Ovary (tissue), 9 donors: Measurements from ENCODE around the gene TBC1D7. TPM values are rescaled to one million over a fixed set of nuclear protein-coding genes. Genes with fewer than 3 reads are reported as not detected.

Source experiments
- DNase-seq, 5 donors: peaks; one replicate each; pipeline ENCODE4 v3.0.0-alpha.2; 2019 to 2020
- H3K27ac ChIP-seq, 2 donors: fragments of 200-600 bp; one replicate each; pipeline versions ENCODE4 v1.5.1 to v1.8.0; 2019 to 2022
- H3K27me3 ChIP-seq: fragments of 200-600 bp; one replicate; pipeline ENCODE4 v1.8.0; 2022
- H3K36me3 ChIP-seq: fragments of 200-600 bp; sonication (generic); one replicate; pipeline ENCODE4 v1.5.1; 2019
- H3K4me1 ChIP-seq: one replicate; pipeline ENCODE4 v1.8.1; 2013; ENCODE audit warnings: mild to moderate bottlenecking, moderate library complexity; ENCODE audit not compliant: insufficient read depth
- H3K4me3 ChIP-seq: fragments of 200-600 bp; sonication (generic); one replicate; pipeline ENCODE4 v1.5.1; 2017
- H3K9me3 ChIP-seq, 2 donors: fragments of 200-600 bp in 1 of 2; sonication (generic) in 1 of 2; one replicate each; pipeline versions ENCODE4 v1.5.1 to v1.8.1; 2013 to 2019; ENCODE audit warnings: mild to moderate bottlenecking in 1 of 2, moderate library complexity in 1 of 2
- EP300 ChIP-seq: sonication (generic); formaldehyde crosslinking; IDR thresholded peaks from one replicate; pipeline ENCODE4 v1.6.1; 2017; ENCODE audit warnings: antibody characterized with exemption
- POLR2A ChIP-seq: fragments of 450-650 bp; IDR thresholded peaks from one replicate; pipeline ENCODE4 v1.6.1; 2017; ENCODE audit warnings: antibody characterized with exemption, mild to moderate bottlenecking, moderate library complexity
- WGBS, 3 donors: extraction: QIAGEN DNeasy Blood & Tissue Kit in 1 of 3; methylation state at CpG; one replicate each; pipeline versions ENCODE4 v1.1.5 to v1.1.7; 2013 to 2017; 5-methylcytosine and 5-hydroxymethylcytosine counted together
- intact Hi-C, 4 donors: fragments of 100-400 bp; cut with DNase I; formaldehyde crosslinking; loops; one replicate each; pipeline versions ENCODE4 v1.11.0 to v1.15.1; 2022 to 2023
- polyA plus RNA-seq, 2 donors: library from polyadenylated mRNA; stranded (reverse); fragments of 200-250 nt in 1 of 2; fragments of 350-450 nt in 1 of 2; fragmentation: Illumina TruSeq in 1 of 2; extraction: RNeasy Lipid Tissue Mini Kit (QIAGEN cat#74804) in 1 of 2; gene quantifications; one replicate each; pipeline ENCODE4 v1.2.3, GENCODE V29; 2013 to 2014
- total RNA-seq, 7 donors: library from RNA; depleted of rRNA in 2 of 7; stranded (reverse); fragments of >200 nt in 2 of 7; fragmentation: NEBNext Ultra II Directional in 3 of 7; extraction: Animal tissue kit (Norgen Biotek cat#: 25700) in 3 of 7; gene quantifications; one replicate each; pipeline versions ENCODE4 v1.1.0 to v1.2.4, GENCODE V29; 2016 to 2023
- TF ChIP-seq, protein P1 (sequence below), 3 donors: fragments of 450-650 bp in 2 of 3; fragments of 200-600 bp in 1 of 3; IDR thresholded peaks; one replicate each; pipeline versions ENCODE4 v1.5.1 to v1.8.0; 2016 to 2022; ENCODE audit warnings: antibody characterized with exemption in 3 of 3, mild to moderate bottlenecking in 1 of 3
- donor health status: DM: no; HTN: no; CAD: no; lungs with moderate emphysema.
- donor health status: DM: no; HTN: no; CAD: no.
- donor health status: Bipolar disorder and iron deficiency.
- donor health status: DM: yes; HTN: yes; CAD: no.
- donor health status: DM: no; HTN: no; CAD: no.
- donor health status: DM: yes; HTN: yes; CAD: no.

TBC1D7 gene
- total and polyA plus RNA-seq, 9 donors = 4.7 to 11.9 (median 7.5) TPM

DNA sequence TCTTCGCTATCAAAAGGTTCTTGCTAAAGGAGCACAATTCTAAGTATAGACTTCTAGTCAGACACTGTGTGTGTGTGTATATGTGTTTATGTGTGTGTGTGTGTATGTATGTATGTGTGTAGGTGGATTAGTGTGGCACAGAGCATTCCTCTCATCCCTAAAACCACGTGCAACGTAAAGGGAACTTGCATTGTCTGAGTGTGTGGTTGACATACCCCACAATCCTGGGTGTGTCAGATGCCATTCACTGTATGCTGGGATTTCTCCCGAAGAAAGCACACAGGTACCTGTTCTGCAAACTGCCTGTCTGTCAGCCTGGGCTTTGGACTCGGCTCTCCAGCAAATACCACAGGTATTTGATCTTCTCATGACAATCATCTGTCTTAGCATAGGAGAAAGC, 42.3 kb upstream of the TBC1D7 start:
- no peak for TF ChIP-seq EP300
- no peak for TF ChIP-seq POLR2A
- TF ChIP-seq, protein P1, sequence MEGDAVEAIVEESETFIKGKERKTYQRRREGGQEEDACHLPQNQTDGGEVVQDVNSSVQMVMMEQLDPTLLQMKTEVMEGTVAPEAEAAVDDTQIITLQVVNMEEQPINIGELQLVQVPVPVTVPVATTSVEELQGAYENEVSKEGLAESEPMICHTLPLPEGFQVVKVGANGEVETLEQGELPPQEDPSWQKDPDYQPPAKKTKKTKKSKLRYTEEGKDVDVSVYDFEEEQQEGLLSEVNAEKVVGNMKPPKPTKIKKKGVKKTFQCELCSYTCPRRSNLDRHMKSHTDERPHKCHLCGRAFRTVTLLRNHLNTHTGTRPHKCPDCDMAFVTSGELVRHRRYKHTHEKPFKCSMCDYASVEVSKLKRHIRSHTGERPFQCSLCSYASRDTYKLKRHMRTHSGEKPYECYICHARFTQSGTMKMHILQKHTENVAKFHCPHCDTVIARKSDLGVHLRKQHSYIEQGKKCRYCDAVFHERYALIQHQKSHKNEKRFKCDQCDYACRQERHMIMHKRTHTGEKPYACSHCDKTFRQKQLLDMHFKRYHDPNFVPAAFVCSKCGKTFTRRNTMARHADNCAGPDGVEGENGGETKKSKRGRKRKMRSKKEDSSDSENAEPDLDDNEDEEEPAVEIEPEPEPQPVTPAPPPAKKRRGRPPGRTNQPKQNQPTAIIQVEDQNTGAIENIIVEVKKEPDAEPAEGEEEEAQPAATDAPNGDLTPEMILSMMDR (IDR thresholded peaks at IDR 0.05) = no peak
- Histone ChIP-seq H3K4me3 (no peak overlapping the region), H3K36me3 (no peaks in the 10 kb centered on the region), H3K9me3 (no peaks in the 10 kb centered on the region), H3K27me3 (no peaks in the 10 kb centered on the region), H3K27ac (no peak overlapping the region), H3K4me1 (no peaks in the 10 kb centered on the region)
- WGBS, 3 donors = 83 to 96% (median 92%) methylated on average over 5 of the region's 5 CpGs
- DNase-seq = no peak
- intact Hi-C loops = no loop called here

DNA sequence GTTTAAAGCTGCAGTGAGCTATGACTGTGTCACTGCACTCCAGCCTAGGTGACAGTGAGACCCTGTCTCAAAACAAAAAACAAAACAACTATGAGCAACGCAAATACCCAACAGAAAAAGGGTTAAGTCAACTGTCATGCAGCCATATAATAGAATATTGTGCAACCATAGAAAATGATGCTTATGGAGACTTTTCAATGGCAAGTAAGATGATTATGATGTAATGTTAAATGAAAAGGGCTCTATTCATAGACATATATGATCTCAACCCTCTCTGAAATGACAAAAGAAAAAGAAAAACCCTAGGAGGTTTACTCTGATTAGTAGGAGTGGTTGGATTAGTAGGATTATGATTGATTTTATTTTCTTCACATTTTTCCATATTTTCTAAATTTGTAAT, 41.3 kb upstream of the TBC1D7 start:
- intact Hi-C loops = no loop called here
- H3K4me3 ChIP-seq = no peak overlapping the region
- no peaks in the 10 kb centered on the region for H3K27me3 ChIP-seq
- H3K9me3 ChIP-seq = no peaks in the 10 kb centered on the region
- no peak for DNase-seq
- no peak overlapping the region for H3K27ac ChIP-seq
- TF ChIP-seq, protein P1 (IDR thresholded peaks at IDR 0.05) = no peak
- no peak for TF ChIP-seq EP300
- TF ChIP-seq POLR2A = no peak
- no peaks in the 10 kb centered on the region for H3K4me1 ChIP-seq
- no peaks in the 10 kb centered on the region for H3K36me3 ChIP-seq
- 0 to 92% (median 0%) methylated on average over 1 of the region's 1 CpG for WGBS, 3 donors

DNA sequence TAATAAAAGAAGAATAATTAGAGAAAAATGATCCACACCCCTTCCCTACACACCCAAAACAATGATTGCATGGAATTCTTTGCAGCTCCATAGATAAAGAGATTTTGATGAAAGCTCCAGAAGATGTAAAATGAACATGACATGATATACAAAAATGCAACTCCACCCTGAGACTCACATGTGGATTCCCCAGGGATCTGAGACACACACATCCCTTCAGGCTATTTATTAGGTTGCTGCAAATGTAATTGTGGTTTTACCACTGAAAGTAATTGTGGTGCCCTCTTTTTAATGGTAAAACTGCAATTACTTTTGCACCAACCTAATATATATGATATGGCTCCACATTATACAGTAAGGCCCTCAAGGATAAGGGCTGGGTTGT, 40.4 kb upstream of the TBC1D7 start:
- Histone ChIP-seq H3K4me1 (no peaks in the 10 kb centered on the region), H3K36me3 (no peaks in the 10 kb centered on the region), H3K9me3 (no peaks in the 10 kb centered on the region), H3K27me3 (no peaks in the 10 kb centered on the region), H3K4me3 (no peak overlapping the region), H3K27ac (no peak overlapping the region)
- TF ChIP-seq EP300 = no peak
- TF ChIP-seq POLR2A = no peak
- TF ChIP-seq, protein P1 (IDR thresholded peaks at IDR 0.05) = no peak
- intact Hi-C loops = no loop called here
- DNase-seq = no peak

DNA sequence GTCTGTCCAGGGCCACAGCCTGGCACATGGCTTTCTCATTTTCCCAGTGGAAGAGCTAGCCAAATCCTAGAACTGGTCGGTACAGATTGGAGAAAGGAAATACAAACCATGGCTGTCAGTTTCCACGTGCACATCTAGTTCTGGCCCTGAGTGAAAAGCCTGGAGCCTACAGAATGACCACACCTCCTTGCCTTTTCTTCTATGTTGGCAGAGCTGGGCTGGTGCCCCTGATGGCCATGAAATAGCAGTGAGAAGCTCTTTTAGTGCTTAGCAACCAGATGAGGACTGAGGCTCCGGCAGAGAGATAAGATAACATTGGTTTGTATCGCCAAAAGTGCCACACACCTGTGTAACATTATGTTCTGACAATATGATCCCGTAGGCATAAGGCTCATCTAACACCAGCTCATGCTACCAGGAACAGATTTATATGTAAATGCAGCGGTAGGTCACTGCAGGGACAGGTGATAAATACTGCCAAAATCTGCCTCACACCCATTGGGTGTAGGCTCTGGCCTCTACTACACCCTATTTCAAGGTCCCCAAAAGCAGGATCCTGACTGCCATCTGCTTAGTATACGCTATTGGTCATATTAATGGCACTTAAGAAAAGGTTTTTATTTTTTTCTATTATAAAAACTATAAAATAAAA, 39.9 kb upstream of the TBC1D7 start:
- H3K36me3 ChIP-seq = no peaks in the 10 kb centered on the region
- no peak overlapping the region for H3K4me3 ChIP-seq
- intact Hi-C loops = no loop called here

More for the DNA sequence above, 39.9 kb upstream of the TBC1D7 start:
- no peak for DNase-seq
- Histone ChIP-seq H3K9me3 (no peaks in the 10 kb centered on the region), H3K4me1 (no peaks in the 10 kb centered on the region), H3K27me3 (no peaks in the 10 kb centered on the region), H3K27ac (no peak overlapping the region)
- WGBS, 3 donors = 71 to 81% (median 77%) methylated on average over 7 of the region's 7 CpGs
- TF ChIP-seq, protein P1 (IDR thresholded peaks at IDR 0.05) = no peak
- no peak for TF ChIP-seq EP300
- TF ChIP-seq POLR2A = no peak
